GM19238 (cell line): Measurements from ENCODE around the gene EXOC6B.

Experiments
- DNase-seq: peaks from one replicate; pipeline ENCODE4 v3.0.0; 2011; ENCODE audit warnings: low spot score; ENCODE audit not compliant: insufficient read length

EXOC6B gene

GRCh38 chr2:72378753-72379348 is 447.0 kb downstream of the EXOC6B start:
- DNase-seq, result no peak

GRCh38 chr2:72367530-72368225 is 458.2 kb downstream of the EXOC6B start:
- DNase-seq, result no peak

GRCh38 chr2:72363406-72363805 is 462.4 kb downstream of the EXOC6B start:
- no peak for DNase-seq

- no peak for DNase-seq
These were observed 463.1 kb downstream of the EXOC6B start for GRCh38 chr2:72362733-72363132.

GRCh38 chr2:72361521-72361920 is 464.3 kb downstream of the EXOC6B start:
- no peak for DNase-seq

GRCh38 chr2:72361042-72361441 is 464.8 kb downstream of the EXOC6B start:
- no peak for DNase-seq

- no peak for DNase-seq
These were observed 475.0 kb downstream of the EXOC6B start for GRCh38 chr2:72350852-72351251.

- DNase-seq, result no peak
These were observed 476.8 kb downstream of the EXOC6B start for GRCh38 chr2:72349016-72349415.

- DNase-seq, result no peak
These were observed 478.8 kb downstream of the EXOC6B start for GRCh38 chr2:72347081-72347480.

- DNase-seq, result no peak
These were observed 484.2 kb downstream of the EXOC6B start for GRCh38 chr2:72341639-72342038.

GRCh38 chr2:72340665-72341064 is 485.2 kb downstream of the EXOC6B start:
- no peak for DNase-seq

- no peak for DNase-seq
These were observed 487.8 kb downstream of the EXOC6B start for GRCh38 chr2:72338076-72338475.

- no peak for DNase-seq
These were observed 493.1 kb downstream of the EXOC6B start for GRCh38 chr2:72332720-72333119.

- DNase-seq, result no peak
These were observed 495.2 kb downstream of the EXOC6B start for GRCh38 chr2:72330652-72331051.

GRCh38 chr2:72326759-72327158 is 499.1 kb downstream of the EXOC6B start:
- no peak for DNase-seq

GRCh38 chr2:72325592-72326422 is 500.0 kb downstream of the EXOC6B start:
- DNase-seq, result no peak

GRCh38 chr2:72316774-72317173 is 509.1 kb downstream of the EXOC6B start:
- DNase-seq, result no peak

GRCh38 chr2:72300147-72300684 is 525.6 kb downstream of the EXOC6B start:
- DNase-seq, result no peak

- DNase-seq, result no peak
These were observed 532.2 kb downstream of the EXOC6B start for GRCh38 chr2:72293620-72294019.

GRCh38 chr2:72292433-72292832 is 533.4 kb downstream of the EXOC6B start:
- no peak for DNase-seq

- DNase-seq, result no peak
These were observed 534.8 kb downstream of the EXOC6B start for GRCh38 chr2:72291059-72291458.

GRCh38 chr2:72289736-72290135 is 536.1 kb downstream of the EXOC6B start:
- DNase-seq, result no peak
